Epithelial cell of esophagus (primary cell): ENCODE data around the gene ZCCHC7.

ENCODE experiments used
- DNase-seq: peaks from one replicate; pipeline ENCODE4 v3.0.0; 2010; ENCODE audit warnings: low read depth
- H3K4me3 ChIP-seq: 2 replicates; pipeline ENCODE4 v1.5.1; 2011; ENCODE audit warnings: mild to moderate bottlenecking, low read length, control low read depth
- CTCF ChIP-seq: IDR thresholded peaks from 2 replicates; pipeline ENCODE4 v1.5.1; 2011; ENCODE audit warnings: low read depth, mild to moderate bottlenecking, low read length, control low read depth, inconsistent platforms; ENCODE audit not compliant: insufficient read depth; ENCODE audit errors: missing control alignments

ZCCHC7 gene

GRCh38 chr9:37337301-37337890 is 217.0 kb downstream of the ZCCHC7 start:
- no peak for DNase-seq
- H3K4me3 ChIP-seq: no peak overlapping the region
- no peak for TF ChIP-seq CTCF

GRCh38 chr9:37338218-37338617 is 217.8 kb downstream of the ZCCHC7 start:
- no peak for DNase-seq
- no peak overlapping the region for H3K4me3 ChIP-seq
- TF ChIP-seq CTCF: no peak

- no peak for TF ChIP-seq CTCF
- no peak for DNase-seq
- H3K4me3 ChIP-seq: no peak overlapping the region
Observed at GRCh38 chr9:37339923-37340322, 219.5 kb downstream of the ZCCHC7 start.

DNA sequence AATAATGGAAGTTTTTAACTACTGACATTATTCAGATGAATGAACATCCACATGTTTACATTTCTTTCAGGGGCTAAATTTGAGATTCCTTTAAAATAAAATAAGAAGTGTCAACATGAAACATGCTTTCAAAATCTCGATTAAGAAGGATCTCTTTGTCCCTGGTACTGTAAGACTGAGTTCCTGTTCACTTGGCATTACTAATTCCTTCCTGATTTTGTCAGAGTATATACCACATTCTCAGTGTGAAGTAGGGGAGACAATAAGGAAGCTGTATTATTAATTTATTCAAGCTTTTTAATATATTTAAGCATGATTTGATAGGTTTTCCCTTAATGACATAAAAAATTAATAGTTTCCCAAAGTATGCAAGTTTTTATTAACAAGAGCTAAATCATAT is 220.6 kb downstream of the ZCCHC7 start:
- no peak for TF ChIP-seq CTCF
- H3K4me3 ChIP-seq: no peak overlapping the region
- no peak for DNase-seq

GRCh38 chr9:37341704-37342103 is 221.3 kb downstream of the ZCCHC7 start:
- no peak overlapping the region for H3K4me3 ChIP-seq
- no peak for DNase-seq
- no peak for TF ChIP-seq CTCF

DNA sequence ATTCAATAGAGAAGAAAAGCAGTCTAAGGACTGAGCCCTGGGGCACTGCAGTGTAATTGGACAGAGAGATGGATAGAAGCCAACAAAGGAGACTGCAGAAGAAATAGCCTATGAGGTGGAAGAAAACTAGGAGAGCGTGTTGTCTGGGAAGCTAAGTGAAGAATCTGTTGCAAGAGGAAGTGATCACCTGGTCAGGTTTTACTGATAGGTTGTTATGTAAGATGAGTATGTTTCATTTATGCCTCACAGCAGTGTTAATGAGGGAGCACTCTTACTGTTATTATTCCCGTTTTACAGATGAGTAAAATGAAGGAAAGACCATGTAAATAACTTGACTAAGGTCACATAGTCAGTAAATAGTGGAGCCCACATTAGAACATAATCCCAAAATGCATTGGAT is 222.1 kb downstream of the ZCCHC7 start:
- no peak overlapping the region for H3K4me3 ChIP-seq
- TF ChIP-seq CTCF: no peak
- DNase-seq: peak; percentile 49

DNA sequence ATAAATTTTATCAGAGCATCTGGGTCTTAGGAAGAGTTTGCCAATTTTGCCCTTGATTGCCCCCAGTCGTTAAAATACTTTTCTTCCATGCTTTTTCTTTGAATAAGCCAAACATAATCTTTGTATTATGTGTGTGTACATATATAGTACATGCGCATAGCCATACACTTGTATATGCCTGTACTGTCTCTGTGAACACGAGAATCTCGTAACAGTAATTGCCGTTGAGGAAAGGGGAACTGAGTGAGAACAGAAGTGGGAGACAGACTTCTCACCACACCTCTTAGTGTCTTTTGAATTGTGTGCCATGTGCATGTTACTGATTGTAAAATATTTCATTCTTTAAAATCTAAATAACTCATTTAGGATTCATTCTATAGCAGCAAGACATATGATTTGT is 222.5 kb downstream of the ZCCHC7 start:
- DNase-seq: no peak
- no peak overlapping the region for H3K4me3 ChIP-seq
- TF ChIP-seq CTCF: no peak
